ENCODE measurements around the gene PPP6R3.
"Not testable (repeated sequence)": the region's sequence is repeated elsewhere in the genome, so short reads cannot be mapped to it uniquely, and the experiment has no call there.

Gene PPP6R3

DNA sequence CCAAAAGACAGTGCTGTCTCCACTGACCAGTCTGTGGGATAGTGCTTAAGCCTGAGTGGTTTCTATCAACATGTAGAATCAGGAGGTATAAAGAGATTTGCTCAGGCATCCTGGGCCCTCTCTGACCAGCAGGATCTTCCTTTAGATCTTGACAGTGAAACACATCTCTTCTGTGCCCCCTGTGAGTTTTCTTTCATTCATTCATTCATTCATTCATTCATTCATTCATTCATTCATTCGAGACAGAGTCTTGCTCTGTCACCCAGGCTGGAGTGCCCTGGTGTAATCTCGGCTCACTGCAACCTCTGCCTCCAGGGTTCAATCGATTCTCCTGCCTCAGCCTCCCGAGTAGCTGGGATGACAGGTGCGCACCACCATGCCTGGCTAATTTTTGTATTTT is 26.4 kb upstream of the PPP6R3 start:
- DNase-seq (ENCODE audit: low spot score): not testable (repeated sequence)

DNA sequence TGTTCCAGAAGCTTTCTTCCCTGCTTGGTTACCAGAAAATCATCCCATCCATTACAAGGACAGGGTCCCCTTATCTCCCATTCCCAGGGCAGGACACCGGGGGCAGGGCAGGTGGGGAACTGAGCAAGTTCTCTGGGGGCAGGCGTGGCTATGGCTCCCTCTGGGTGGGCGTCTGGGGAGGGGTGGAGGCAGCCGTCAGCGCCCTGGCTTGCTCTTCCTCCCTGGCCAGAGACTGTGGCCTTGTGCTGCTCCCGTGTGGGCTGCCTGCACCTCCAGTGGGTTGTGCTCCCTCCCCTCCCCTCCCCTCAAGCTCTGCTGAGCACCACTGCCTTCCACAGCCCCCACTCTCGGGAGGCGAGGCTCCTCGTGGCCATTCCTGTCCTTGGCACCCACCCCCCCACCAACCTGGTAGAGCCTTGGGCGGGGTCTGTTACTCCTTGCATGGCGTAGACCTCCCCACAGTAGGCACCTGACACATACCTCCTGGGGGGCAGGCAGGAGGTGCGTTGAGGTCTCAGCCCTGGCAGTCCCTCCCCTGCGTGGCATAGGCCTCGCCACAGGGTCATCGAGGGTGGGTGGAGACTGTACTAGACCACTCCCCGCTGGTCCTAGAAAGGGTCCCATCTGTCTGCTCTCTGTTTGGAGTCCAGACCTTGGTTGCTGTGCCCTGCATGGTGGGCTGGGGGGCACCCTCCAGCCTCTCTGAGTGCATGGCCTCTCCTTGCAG is 24.2 kb upstream of the PPP6R3 start:
- no peak for DNase-seq (ENCODE audit: low spot score)

DNA sequence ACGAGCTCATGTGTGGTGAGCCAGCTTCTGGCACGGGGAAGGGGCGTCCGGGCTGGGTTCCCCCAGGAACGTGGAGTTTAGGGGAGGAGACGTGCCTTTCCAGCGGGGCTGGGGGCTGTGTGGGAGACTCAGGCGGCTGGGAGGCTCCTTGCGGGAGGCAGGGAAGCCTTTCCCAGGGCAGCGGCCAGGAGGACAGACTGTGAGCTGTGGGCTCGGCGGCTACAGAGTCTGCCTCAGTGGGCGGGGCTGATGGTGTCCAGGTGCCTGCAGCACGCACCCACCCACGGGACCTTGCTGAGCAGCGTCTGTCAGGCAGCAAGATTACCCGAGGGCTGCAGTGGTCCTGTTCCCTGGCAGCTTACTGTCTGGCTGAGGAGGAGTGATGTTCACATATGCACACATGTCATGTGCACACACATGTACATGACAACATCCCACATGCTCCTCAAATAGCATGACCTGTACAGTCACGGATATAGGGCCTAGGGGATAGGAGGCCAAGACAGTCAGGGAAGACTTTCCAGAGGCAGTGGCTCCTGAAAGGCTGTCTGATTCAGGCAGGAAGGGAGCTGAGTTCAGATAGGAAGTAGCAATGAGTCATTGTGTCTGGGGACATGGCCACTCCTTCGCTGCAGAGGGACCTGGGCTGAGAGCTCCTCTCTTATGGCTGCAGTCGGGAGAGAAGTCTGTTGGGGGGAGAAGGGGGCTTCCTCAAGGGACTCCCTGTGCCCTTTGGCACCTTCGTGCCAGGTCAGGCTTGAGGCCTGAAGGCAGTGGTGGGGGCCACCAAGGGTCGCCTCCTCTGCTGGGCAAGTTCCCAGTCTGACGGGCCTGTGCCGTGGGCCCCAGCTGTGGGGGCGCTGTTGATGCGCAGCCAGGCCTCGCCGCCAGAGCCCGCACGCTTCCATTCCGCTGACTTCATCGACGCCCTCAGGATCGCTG is 23.3 kb upstream of the PPP6R3 start:
- DNase-seq (ENCODE audit: low spot score): peak; percentile 91

DNA sequence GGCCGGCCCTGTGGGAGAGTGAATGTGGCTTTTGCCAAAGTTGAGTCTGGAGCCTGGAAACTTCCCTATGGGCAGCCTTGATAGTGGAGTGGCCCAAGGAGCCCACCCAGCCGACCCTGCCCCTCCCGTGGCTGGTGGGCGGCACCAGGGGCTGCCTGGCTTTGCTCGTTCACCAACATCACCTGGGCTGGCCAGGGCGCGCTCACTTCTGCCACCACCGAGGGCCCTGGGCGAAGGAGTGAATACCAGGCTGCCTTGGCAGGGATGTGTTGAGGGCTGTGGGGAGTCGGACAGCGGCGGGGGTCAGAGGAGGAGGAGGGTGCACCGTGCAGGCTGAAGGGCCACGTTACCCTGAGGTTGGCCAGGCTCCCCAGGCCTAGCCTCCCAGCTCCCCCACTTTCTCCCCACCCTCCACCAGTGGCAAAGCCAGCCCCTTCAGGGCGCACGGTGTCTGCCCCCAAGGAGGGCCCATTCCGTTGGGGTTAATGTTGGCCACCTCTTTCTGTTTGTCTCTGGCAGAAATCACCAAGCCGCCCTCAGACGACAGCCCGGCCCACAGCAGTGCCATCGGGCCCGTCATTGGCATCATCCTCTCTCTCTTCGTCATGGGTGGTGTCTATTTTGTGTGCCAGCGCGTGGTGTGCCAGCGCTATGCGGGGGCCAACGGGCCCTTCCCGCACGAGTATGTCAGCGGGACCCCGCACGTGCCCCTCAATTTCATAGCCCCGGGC is 22.5 kb upstream of the PPP6R3 start:
- no peak for DNase-seq (ENCODE audit: low spot score)

DNA sequence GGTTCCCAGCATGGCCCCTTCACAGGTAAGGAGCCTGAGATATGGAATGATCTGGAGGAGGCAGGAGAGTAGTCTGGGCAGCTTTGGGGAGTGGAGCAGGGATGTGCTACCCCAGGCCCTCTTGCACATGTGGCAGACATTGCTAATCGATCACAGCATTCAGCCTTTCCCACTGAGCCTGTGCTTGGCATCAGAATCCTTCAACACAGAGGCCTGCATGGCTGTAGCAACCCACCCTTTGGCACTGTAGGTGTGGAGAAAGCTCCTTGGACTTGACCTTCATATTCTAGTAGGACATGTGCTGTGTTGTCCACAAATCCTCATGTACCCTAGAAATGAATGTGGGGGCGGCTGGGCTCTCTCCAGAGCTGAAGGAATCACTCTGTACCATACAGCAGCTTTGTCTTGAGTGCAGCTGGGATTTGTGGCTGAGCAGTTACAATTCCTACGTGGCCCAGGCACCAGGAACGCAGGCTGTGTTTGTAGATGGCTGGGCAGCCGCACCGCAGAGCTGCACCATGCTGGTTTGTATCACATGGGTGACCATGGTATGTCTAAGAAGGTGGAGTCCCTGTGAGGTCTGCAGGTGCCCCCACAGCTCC is 21.8 kb upstream of the PPP6R3 start:
- no peak for DNase-seq (ENCODE audit: low spot score)

DNA sequence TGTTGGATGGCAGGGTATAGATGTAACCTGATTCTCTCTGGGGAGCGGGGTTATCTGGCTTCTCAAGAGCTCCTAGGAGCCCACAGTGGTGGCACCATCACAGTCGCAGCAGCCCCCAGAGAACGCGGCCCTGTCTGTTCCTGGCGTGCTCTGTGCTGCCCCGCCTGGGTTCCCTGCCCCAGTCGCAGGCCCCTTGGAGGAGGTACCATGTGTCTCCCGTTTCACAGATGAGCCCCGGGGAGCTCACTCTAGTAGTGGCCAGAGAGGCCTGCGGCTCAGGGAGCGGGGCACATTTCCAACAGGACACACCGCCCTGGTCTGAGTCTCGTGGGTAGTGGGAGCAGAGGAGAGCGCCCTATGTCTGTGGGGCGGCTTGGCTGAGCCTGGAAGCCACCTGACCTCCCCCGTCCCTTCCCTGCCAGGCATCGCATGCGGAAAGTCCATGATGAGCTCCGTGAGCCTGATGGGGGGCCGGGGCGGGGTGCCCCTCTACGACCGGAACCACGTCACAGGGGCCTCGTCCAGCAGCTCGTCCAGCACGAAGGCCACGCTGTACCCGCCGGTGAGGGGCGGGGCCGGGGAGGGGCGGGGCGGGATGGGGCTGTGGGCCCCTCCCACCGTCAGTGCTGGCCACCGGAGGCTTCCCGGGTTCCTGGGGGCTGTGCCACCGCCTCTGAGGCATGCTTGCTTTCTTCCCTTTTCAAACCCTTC is 21.0 kb upstream of the PPP6R3 start:
- DNase-seq (ENCODE audit: low spot score): peak; percentile 65

DNA sequence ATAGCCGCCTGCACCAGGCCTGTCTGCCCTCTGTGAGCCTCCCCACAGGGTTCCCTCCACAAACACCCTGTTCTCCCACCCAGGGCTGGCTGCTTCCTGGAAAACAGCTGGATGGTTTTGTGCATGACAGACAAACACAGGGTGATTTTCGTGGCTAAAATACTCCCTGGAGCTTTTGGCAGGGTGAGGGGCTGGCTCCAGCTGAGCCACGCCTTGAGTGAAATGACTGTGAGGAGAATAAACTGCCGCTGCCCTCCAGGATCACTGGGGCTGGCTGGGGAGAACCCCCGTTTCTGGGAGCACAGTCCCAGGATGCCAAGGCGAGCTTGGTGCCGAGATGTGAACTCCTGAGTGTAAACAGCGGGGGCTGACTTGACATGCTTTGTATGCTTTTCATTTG is 20.3 kb upstream of the PPP6R3 start:
- DNase-seq (ENCODE audit: low spot score): no peak

DNA sequence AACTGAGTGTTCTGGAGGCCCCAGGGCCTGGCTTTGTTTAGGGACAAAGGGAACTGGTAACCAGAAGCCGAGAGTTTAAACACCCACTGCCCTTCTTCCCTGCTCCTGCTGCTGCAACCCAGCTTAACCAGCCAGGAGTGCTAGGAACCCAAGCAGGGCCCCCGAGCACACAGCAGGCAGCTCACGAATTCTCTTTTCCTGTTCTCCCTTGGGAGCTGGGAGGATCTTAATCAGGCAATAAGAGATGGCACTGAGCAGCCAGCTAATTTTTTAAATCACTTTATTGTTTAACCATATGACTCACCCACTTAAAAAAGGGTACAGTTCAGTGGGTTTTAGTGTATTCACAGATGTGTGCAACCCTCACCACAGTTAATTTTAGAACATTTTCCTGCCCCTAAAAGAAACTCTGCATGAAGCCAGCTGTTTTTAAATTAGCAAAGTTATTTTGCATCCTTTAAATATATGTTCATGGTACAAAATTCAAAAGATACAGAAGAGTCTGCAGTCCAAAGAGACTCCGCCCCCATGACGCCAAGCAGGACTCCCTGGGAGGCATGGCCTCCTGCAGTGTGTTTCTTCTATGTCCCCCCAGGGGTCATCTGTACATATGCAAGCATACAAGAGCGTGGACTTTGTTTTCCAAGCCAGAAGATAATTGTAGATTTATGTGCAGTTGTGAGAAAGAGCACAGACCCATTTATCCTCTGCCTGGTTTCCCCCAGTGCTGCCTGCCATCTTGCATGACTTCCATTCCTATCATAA is 18.9 kb upstream of the PPP6R3 start:
- no peak for DNase-seq (ENCODE audit: low spot score)

DNA sequence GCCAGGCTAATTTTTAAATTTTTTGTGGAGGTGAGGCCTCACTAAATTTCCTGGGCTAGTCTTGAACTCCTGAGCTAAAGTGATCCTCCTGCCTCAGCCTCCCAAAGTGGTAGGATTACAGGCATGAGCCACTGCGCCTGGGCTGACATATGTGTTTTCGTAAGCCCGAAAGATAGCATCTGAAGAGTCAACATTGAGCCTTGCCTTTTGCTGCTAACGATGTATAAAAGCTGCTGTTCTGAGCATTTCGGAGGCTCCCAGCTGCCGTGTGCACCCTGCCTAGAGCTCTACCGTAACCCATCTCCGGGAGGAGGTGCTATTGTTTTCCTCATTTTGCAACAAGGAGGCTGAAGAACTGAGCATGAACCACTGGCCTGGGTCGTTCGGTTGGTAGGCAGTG is 18.1 kb upstream of the PPP6R3 start:
- no peak for DNase-seq (ENCODE audit: low spot score)

DNA sequence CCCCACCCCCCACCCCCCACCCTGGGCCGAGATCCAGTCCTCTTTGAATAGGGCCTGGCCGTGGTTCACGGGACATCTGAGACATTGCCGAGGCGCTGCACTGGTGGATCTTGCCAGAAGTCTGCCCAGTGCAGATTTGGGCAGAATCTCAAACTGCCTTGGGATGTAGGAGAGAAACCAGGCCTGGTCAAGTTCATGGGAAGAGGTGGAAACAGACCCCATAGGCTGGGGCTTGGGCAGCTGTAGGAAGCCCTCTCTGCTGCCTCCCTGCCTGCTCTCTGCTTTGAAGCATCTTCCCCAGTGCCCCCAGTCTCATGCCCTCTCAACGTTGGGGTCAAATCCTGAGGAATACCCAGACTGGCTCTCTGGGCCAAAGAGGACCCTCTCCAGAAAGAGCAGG is 16.0 kb upstream of the PPP6R3 start:
- DNase-seq (ENCODE audit: low spot score): no peak

DNA sequence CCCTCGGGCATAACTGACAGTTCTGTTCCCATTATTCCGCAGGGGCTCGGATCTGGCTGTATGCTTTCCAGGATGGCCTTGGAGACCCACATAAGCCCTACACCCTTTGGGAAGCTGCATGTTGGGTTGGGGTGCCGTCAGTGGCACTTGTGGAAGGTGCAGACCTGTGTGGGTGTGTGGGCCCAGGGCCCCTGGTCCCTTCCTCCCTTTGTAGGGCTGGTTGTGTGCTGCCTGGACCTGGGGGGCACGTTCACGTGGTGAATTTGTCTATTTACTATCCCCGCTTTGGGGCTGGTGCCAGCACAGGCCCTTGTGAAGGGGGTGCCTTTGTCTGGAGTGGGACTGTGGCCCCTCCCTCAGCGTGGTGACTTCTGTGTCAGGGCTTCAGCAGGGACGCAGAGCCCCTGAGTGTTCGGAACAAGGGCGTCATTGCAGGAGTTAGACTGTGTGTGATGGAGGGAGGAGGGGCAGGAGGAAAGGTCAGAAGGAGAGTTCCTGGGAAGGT is 15.0 kb upstream of the PPP6R3 start:
- no peak for DNase-seq (ENCODE audit: low spot score)

DNA sequence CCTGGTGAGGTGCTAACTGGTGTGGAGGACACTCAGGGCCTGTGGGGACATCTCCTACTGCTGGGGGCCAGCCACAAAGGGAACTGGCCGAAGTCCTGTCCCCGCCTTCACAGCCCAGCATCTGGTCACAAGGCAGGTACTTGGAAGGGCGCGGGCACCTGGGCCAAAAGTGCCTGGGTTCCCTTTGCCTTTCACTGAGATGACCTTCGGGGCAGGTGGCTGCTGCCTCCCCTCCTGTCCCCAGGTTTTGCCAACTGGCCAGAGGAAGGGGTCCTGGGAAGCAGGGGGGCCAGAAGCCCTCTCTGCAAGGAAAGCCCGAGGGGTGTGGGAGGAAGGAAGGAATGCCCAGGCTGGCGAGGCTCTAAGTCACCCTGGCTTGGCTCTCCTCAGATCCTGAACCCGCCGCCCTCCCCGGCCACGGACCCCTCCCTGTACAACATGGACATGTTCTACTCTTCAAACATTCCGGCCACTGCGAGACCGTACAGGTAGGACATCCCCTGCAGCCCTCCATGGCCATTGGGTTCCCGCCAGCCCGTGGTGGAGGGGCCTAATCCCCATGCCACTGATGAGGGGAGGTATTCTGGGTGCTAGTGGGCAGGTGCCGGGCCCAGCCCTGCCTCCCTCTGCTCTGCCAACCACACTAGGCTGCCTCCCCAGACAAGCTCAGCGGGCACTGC is 14.4 kb upstream of the PPP6R3 start:
- DNase-seq (ENCODE audit: low spot score): no peak

DNA sequence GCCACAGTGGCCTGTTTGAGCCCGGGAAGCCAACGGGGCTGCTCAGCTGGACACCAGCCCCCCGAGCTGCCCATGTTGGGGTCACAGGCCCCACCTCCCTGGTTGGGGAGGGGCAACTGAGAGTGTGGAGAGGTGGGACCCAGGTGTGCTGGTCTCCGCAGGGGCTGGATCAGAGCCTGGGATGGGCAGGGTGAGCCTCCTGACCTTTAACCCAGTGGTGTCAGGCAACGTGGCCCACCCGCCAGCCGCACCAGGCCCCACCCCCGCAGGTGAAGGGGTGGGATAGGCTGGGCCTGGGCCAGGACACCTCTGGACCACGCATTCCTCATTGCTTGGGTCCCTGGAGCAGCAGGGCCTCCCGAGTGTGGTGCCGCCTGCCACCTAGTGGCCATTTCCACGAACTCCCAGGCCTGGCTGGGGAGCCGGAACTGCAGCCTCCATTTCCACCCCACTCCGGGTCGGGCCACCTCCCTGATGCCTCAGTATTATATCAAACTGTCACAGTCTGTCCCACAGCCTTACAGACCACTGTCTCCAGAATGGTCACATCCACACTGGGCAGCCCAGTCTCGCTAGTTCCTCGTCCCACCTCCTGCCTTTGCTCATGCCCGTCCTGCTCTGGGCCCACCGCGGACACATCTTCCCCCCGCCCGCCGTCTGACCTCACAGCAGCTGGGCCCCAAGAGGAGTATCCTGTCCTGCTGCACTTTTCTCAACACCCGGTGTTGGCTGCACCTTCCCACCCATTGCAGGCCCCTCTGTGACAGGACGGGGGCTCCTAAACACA is 13.3 kb upstream of the PPP6R3 start:
- peak; percentile 88 for DNase-seq (ENCODE audit: low spot score)

DNA sequence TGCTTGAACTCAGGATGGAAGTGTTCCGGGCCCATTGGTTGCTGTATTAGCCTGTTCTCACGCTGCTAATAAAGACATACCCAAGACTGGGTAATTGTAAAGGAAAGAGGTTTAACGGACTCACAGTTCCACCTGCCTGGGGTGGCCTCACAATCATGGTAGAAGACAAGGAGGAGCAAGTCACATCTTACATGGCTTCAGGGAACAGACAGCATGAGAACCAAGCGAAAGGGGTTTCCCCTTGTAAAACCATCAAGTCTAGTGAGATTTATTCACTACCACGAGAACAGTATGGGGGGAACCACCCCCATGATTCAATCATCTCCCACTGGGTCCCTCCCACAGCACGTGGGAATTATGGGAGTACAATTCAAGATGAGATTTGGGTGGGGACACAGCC is 12.6 kb upstream of the PPP6R3 start:
- DNase-seq (ENCODE audit: low spot score): not testable (repeated sequence)

DNA sequence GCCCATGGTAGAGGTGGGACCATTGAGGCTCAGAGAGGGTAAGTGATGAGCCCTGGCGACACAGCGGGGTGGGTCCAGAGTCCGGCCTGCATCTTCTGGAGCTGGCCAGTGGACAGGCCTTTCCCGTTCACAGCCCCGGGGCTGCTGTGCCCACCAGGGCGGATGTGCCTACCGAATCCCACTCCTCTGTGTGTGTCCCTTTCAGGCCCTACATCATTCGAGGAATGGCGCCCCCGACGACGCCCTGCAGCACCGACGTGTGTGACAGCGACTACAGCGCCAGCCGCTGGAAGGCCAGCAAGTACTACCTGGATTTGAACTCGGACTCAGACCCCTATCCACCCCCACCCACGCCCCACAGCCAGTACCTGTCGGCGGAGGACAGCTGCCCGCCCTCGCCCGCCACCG is 11.9 kb upstream of the PPP6R3 start:
- DNase-seq (ENCODE audit: low spot score): no peak

DNA sequence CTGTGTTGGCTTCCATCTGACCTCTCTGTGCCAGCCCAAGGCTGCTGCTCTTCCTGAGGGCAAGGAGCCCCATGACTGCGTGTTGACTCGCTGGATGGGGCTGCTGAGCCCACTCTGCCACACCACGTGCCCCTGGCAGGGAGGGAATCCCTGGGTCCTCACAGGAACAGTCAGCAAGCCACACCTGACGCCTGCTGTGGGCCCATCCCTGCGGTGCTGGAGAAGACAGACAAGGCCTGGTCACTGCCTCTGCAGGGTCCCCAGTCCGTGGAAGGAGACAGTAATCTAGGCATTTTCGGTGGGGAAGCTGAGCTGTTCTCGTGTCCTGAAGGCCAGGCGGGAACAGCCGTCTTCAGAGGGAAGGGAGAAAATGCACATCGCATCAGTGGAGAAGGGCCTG is 10.6 kb upstream of the PPP6R3 start:
- no peak for DNase-seq (ENCODE audit: low spot score)

DNA sequence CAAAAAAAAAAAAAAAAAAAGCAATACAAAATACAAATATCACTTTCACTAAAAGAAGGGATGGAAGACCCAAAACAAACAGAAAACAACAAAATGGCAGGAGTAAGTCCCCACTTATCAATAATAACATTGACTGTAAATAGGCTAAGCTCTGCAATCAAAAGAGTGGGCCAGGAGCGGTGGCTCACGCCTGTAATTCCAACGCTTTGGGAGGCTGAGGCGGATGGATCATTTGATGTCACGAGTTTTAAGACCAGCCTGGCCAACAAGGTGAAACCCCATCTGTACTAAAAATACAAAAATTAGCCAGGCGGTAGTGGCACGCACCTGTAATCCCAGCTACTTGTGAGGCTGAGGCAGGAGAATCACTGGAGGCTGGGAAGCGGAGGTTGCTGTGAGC is 9.8 kb upstream of the PPP6R3 start:
- DNase-seq (ENCODE audit: low spot score): no peak

DNA sequence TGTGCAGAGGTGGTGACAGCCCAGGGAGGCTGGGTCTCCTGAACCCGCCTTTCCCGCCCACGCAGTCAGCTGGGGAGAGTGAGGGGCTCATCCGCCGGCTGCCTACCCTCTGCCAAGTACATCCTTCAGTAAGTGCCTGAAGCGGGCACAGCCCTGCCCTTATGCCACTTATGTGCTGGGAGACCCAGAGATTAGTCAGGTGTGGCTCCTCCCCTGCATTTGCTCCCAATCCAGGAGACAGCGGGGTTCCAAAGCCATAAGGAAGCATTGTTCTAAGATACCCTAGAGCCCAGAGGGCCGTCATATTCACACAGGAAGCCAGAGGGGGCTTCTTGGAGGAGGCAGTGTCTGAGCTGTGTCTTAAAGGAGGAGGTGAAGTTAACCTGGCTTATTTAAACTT is 5.8 kb upstream of the PPP6R3 start:
- DNase-seq (ENCODE audit: low spot score): no peak

DNA sequence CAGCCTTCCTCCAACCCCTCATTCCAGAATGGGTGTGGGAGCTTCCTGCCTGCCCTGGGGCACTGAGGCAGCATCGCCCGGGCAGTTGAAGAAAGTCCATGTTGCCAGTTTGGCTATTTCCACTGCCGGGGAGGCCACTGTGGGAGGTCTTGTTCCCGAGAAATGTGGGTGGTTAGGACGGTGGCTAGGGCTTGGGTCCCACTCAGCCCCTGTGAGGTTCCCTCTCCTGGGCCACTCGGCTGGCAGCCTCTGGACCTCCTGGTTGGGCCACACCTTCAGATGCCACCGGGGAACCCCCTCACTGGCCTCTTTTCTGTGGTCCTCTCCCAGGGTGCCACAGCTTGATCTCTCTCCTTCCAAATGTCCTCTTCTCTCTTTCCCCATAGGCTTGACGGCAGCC is 5.1 kb upstream of the PPP6R3 start:
- no peak for DNase-seq (ENCODE audit: low spot score)

All from AG08395 (cell line).